K562 (cell line): ENCODE measurements around the gene TRIM36. TPM values are rescaled to one million over a fixed set of nuclear protein-coding genes. Genes with fewer than 3 reads are reported as not detected.
A peak's percentile ranks its signal among the peaks of the same experiment; 100 is the strongest.

Source experiments
- ATAC-seq: fragments of 200-7000 bp; cut with Tn5 transposase; 3 replicates; pipeline ENCODE4 v1.9.1; 2020; ENCODE audit warnings: moderate library complexity
- BruUV-seq: library from RNA; stranded (reverse); fragments of 400-500 nt; replicated peaks from 2 replicates; lab custom pipeline; 2021; lab: Mats Ljungman, UMichigan
- CTCF ChIA-PET: fragments of 300-600 bp; formaldehyde crosslinking; extraction: SDS; loops from one replicate; lab custom pipeline; 2021; ENCODE audit warnings: low intra/inter-chr PET ratio; lab: Yijun Ruan, JAX
- POLR2A ChIA-PET: fragments of 300-600, 350-650 bp; sonication (Branson Sonifier 250); formaldehyde crosslinking; extraction: SDS; loops from one replicate; lab custom pipeline; 2021; ENCODE audit warnings: antibody characterized with exemption, inconsistent platforms; lab: Yijun Ruan, JAX
- DNase-seq, 4 experiments: peaks; one replicate each; pipeline versions ENCODE4 v3.0.0 to v3.0.0-alpha.2; 2011 to 2018; ENCODE audit warnings: low spot score in 3 of 4, mixed read lengths in 3 of 4; ENCODE audit errors: extremely low read depth in 1 of 4
- FAIRE-seq: peaks from 2 replicates; lab custom pipeline; 2011; peaks lifted over from hg19 to GRCh38; lab: Jason Lieb, UNC
- H2AFZ ChIP-seq: 2 replicates; pipeline ENCODE4 v1.6.0; 2011; ENCODE audit warnings: low read depth, low read length, control low read depth, inconsistent platforms
- H3K27ac ChIP-seq: fragments of 200-600 bp; 3 replicates; pipeline ENCODE4 v1.8.0; 2011; ENCODE audit warnings: low read depth, mild to moderate bottlenecking, control low read depth, inconsistent platforms, low read length, moderate library complexity, mixed read lengths; ENCODE audit errors: extremely low read depth
- H3K27me3 ChIP-seq, 2 experiments: fragments of 300-600 bp in 1 of 2; 2 replicates in 1 of 2; 3 replicates in 1 of 2; pipeline versions ENCODE4 v1.6.0 to v1.8.0; 2011; ENCODE audit warnings: inconsistent platforms in 2 of 2, low read length in 2 of 2, mild to moderate bottlenecking in 1 of 2, mixed read lengths in 1 of 2, moderate library complexity in 1 of 2; ENCODE audit not compliant: control insufficient read depth in 2 of 2, insufficient read depth in 2 of 2
- H3K36me3 ChIP-seq: fragments of 300-600 bp; 3 replicates; pipeline ENCODE4 v1.8.0; 2011; ENCODE audit warnings: mild to moderate bottlenecking, low read length, inconsistent platforms; ENCODE audit not compliant: control insufficient read depth, insufficient read depth
- H3K4me1 ChIP-seq, 2 experiments: fragments of 200-600 bp in 1 of 2; replicated peaks in 1 of 2; 2 replicates in 1 of 2; 3 replicates in 1 of 2; pipeline versions ENCODE4 v1.5.1 to v1.8.0; 2011; ENCODE audit warnings: inconsistent platforms in 2 of 2, low read length in 2 of 2, mild to moderate bottlenecking in 1 of 2, mixed read lengths in 1 of 2, moderate library complexity in 1 of 2; ENCODE audit not compliant: control insufficient read depth in 2 of 2, insufficient read depth in 2 of 2
- H3K4me2 ChIP-seq: 2 replicates; pipeline ENCODE4 v1.6.1; 2011; ENCODE audit warnings: low read length, control low read depth, inconsistent platforms, mixed read lengths; ENCODE audit not compliant: insufficient read depth
- H3K4me3 ChIP-seq: fragments of 200-600 bp; sonication (generic), shearing (Covaris generic); 2 replicates; pipeline ENCODE4 v1.5.1; 2016; ENCODE audit warnings: control low read depth, inconsistent platforms
- H3K79me2 ChIP-seq: fragments of 200-600 bp; 3 replicates; pipeline ENCODE4 v1.8.0; 2011; ENCODE audit warnings: low read length, inconsistent platforms; ENCODE audit not compliant: control insufficient read depth, insufficient read depth
- H3K9ac ChIP-seq, 2 experiments: 2 replicates each; pipeline versions ENCODE4 v1.6.0 to v1.6.1; 2011; ENCODE audit warnings: low read depth in 2 of 2, low read length in 2 of 2, control low read depth in 1 of 2, inconsistent platforms in 1 of 2, mild to moderate bottlenecking in 1 of 2, mixed read lengths in 1 of 2; ENCODE audit not compliant: insufficient read depth in 1 of 2
- H3K9me1 ChIP-seq: one replicate; pipeline ENCODE4 v1.6.0; 2011; ENCODE audit warnings: inconsistent platforms, mild to moderate bottlenecking, low read length, moderate library complexity; ENCODE audit not compliant: control insufficient read depth, insufficient read depth
- H3K9me3 ChIP-seq: replicated peaks from 2 replicates; pipeline ENCODE4 v1.5.1; 2011; ENCODE audit warnings: low read depth, low read length, inconsistent platforms; ENCODE audit not compliant: control insufficient read depth, insufficient read depth
- H4K20me1 ChIP-seq: replicated peaks from 2 replicates; pipeline ENCODE4 v1.6.1; 2011; ENCODE audit warnings: low read length, inconsistent platforms, mixed read lengths; ENCODE audit not compliant: control insufficient read depth, insufficient read depth
- CCNT2 ChIP-seq: IDR thresholded peaks from 2 replicates; pipeline ENCODE4 v1.6.1; 2011; ENCODE audit warnings: borderline replicate concordance, low read depth, mild to moderate bottlenecking, moderate library complexity, mixed read lengths, low read length; ENCODE audit not compliant: insufficient read length; ENCODE audit errors: extremely low read depth
- DDX20 ChIP-seq: fragments of 450-650 bp; IDR thresholded peaks from 2 replicates; pipeline ENCODE4 v1.6.1; 2016; ENCODE audit warnings: missing genetic modification characterization, low read depth, mild to moderate bottlenecking, missing compliant biosample characterization, moderate library complexity
- E4F1 ChIP-seq: fragments of 250-450 bp; sonication (Bioruptor Pico); IDR thresholded peaks from 2 replicates; pipeline ENCODE4 v1.5.0; 2021; ENCODE audit warnings: mild to moderate bottlenecking, borderline replicate concordance
- ETV6 ChIP-seq, 3 experiments: fragments of 150-350 bp in 1 of 3; sonication (generic) in 1 of 3; formaldehyde crosslinking in 1 of 3; IDR thresholded peaks; 2 replicates each; pipeline versions ENCODE4 v1.6.1 to v1.8.0; 2014 to 2022; ENCODE audit warnings: borderline replicate concordance in 2 of 3, low read depth in 2 of 3, antibody characterized with exemption in 1 of 3, low read length in 1 of 3, mild to moderate bottlenecking in 1 of 3, missing genetic modification reagents in 1 of 3
- HNRNPL ChIP-seq: fragments of 200-400 bp; formaldehyde crosslinking; IDR thresholded peaks from 2 replicates; pipeline ENCODE4 v1.6.1; 2017; ENCODE audit warnings: low read depth, mild to moderate bottlenecking, low read length
- LARP7 ChIP-seq: fragments of 450-650 bp; IDR thresholded peaks from 2 replicates; pipeline ENCODE4 v1.6.1; 2016
- MCM5 ChIP-seq: fragments of 450-650 bp; IDR thresholded peaks from 2 replicates; pipeline ENCODE4 v1.6.1; 2016; ENCODE audit warnings: low read depth
- ZBED1 ChIP-seq: IDR thresholded peaks from 2 replicates; pipeline ENCODE4 v1.6.1; 2014
- ZNF280A ChIP-seq: fragments of 450-650 bp; IDR thresholded peaks from 2 replicates; pipeline ENCODE4 v1.6.1; 2018; ENCODE audit warnings: mild to moderate bottlenecking, low read depth; ENCODE audit not compliant: partially characterized antibody
- ZNF384 ChIP-seq: IDR thresholded peaks from 2 replicates; pipeline ENCODE4 v1.6.1; 2012; ENCODE audit warnings: low read depth, low read length, improper control_type of control experiment
- WGBS: fragments of 100-300 bp; shearing (Covaris generic); methylation state at CpG from one replicate; pipeline ENCODE4 v1.1.6; 2016; ENCODE audit warnings: low coverage, mixed read lengths; ENCODE audit not compliant: insufficient coverage; ENCODE audit errors: missing lambda C conversion rate; 5-methylcytosine and 5-hydroxymethylcytosine counted together
- in situ Hi-C: fragments of 300-500 bp; cut with MboI; formaldehyde crosslinking; loops from 4 replicates; pipeline ENCODE4 v1.15.0; 2018; ENCODE audit warnings: inconsistent platforms, mixed read lengths
- intact Hi-C: fragments of 100-400 bp; cut with micrococcal nuclease; formaldehyde crosslinking; loops from 2 replicates; pipeline ENCODE4 v1.14.2; 2022
- polyA plus RNA-seq, 8 experiments: library from polyadenylated mRNA; depleted of rRNA in 4 of 8; stranded (reverse) in 5 of 8; unstranded in 3 of 8; fragments of >200 nt; fragmentation: Nextera tagmentation in 2 of 8; fragmentation: Illumina TruSeq in 1 of 8; extraction: Ambion mirVana in 2 of 8; extraction: Trizol in 1 of 8; gene quantifications; 2 replicates each; pipeline versions ENCODE4 v1.2.1 to v1.2.3, GENCODE V29; 2011 to 2014; ENCODE audit warnings: inconsistent platforms in 1 of 8, missing spikeins in 1 of 8
- total RNA-seq, 7 experiments: library from RNA; depleted of rRNA in 6 of 7; stranded (reverse); fragments of >200 nt in 6 of 7; fragmentation: Illumina TruSeq in 2 of 7; extraction: Trizol in 2 of 7; gene quantifications; 2 replicates each; pipeline versions ENCODE4 v1.2.1 to v1.2.3, GENCODE V29; 2011 to 2021; ENCODE audit warnings: low replicate concordance in 1 of 7

Gene TRIM36
- total and polyA plus RNA-seq, 9 of the 15 experiments (the other 6 are each of a cell fraction or from before 2014, with no cell fraction given) = 0.10 to 0.71 (median 0.31) TPM

GRCh38 chr5:115098041-115098702, 71.5 kb downstream of the TRIM36 start:
- Histone ChIP-seq H3K4me1 (no peaks in the 10 kb centered on the region), H3K79me2 (no peaks in the 10 kb centered on the region), H3K9ac (no peak overlapping the region), H4K20me1 (no peaks in the 10 kb centered on the region), H3K4me2 (no peak overlapping the region), H3K27me3 (no peaks in the 10 kb centered on the region; a peak in 1 of 5 replicates), H3K9me3 (no peaks in the 10 kb centered on the region), H3K27ac (no peak overlapping the region), H2AFZ (no peak overlapping the region), H3K9me1 (no peaks in the 10 kb centered on the region), H3K36me3 (no peaks in the 10 kb centered on the region), H3K4me3 (no peak overlapping the region)
- in situ Hi-C loops (no loop called here), intact Hi-C loops (loop anchor here (1.0 to 5.0 kb wide), 4 partner anchors 74 to 489 kb away; no protein-coding TSS in a partner anchor)
- DNase-seq = peak; percentile 26 to 56 (median 38)
- no TSS peak for BruUV-seq
- peak; percentile 83 for FAIRE-seq
- ChIA-PET POLR2A (no interaction called here), CTCF (interaction anchor here (1.4 to 1.8 kb wide), 2 partner anchors 148 to 970 kb away, joined by 10 to 15 read pairs; no protein-coding TSS in a partner anchor)
- WGBS = 0% methylated on average over 2 of the region's 2 CpGs
- peak; percentile 95 for ATAC-seq
- no peak for TF ChIP-seq CCNT2
- TF ChIP-seq LARP7 = no peak
- TF ChIP-seq E4F1 (CRISPR knock-in tag) = no peak
- TF ChIP-seq ZNF280A = no peak
- no peak for TF ChIP-seq ZBED1
- TF ChIP-seq HNRNPL = no peak
- TF ChIP-seq ZNF384 = no peak
- no peak for TF ChIP-seq ETV6 (IDR thresholded peaks at IDR 0.05; ENCODE audit: borderline replicate concordance in 1 of 2, low read depth in 2 of 2, low read length in 1 of 2)
- no peak for TF ChIP-seq ETV6 (CRISPR knock-in tag; IDR thresholded peaks at IDR 0.05; ENCODE audit: borderline replicate concordance)
- TF ChIP-seq MCM5 = no peak
- no peak for TF ChIP-seq DDX20
